NT2/D1 (cell line): ENCODE measurements around the gene CCDC149.

ENCODE experiments used
- SUZ12 ChIP-seq: IDR thresholded peaks from 2 replicates; pipeline ENCODE4 v1.6.1; 2011; ENCODE audit not compliant: insufficient read length, insufficient read depth; ENCODE audit errors: extremely low read depth
- YY1 ChIP-seq: IDR thresholded peaks from 2 replicates; pipeline ENCODE4 v1.6.1; 2011; ENCODE audit not compliant: insufficient read length, insufficient read depth
- ZNF274 ChIP-seq: IDR thresholded peaks from 2 replicates; pipeline ENCODE4 v1.6.1; 2011; ENCODE audit warnings: mild to moderate bottlenecking, low read depth, low read length

DNA sequence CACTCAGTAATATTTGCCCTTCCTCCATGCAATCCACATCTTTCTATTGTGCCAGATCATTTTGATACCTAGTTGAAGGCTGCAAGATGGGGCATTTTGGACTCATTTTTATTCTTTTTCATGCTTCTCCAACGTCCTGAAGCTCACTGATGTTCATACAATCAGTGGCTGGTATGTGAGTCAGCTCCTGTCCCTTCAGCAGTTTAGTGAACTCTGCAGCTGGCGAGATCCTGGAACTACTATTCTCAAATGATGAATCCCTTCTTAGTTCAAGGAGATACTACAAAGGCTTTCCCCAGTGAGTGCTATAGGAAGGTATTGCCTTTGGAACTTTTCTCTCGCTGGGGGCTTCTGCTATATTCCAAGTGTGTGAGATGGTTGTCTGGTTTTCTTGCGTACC lies 9.6 kb upstream of the CCDC149 start:
- TF ChIP-seq YY1, result no peak
- no peak for TF ChIP-seq ZNF274
- no peak for TF ChIP-seq SUZ12
